Smooth muscle cell of the brain vasculature (primary cell): ENCODE data around the gene DPF3.

Source experiments
- DNase-seq: peaks from one replicate; pipeline ENCODE4 v3.0.0-alpha.2; 2012; ENCODE audit warnings: low read depth, low spot score

Gene DPF3

GRCh38 chr14:72904840-72905561 is 11.1 kb upstream of the DPF3 start:
- no peak for DNase-seq

- no peak for DNase-seq
Observed at GRCh38 chr14:72904218-72904617, 10.3 kb upstream of the DPF3 start.

DNA sequence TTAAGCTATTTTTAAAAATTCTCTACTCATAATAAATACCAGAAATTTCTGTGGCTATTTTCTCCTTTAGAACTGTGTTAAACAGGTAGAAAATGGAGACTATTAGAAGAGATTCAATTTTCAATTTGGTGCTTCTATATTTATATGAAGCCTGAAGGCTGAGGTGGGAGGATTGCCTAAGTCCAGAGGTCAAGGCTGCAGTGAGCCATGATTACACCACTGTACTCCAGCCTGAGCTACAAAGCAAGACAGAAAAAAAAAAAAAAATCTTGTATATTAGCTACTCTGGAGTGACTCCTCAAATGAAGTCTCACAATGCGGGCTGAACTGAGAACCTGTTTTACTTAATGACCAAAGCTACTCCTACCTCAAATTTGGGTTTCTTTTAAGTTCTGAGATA is 9.8 kb upstream of the DPF3 start:
- DNase-seq: no peak

- DNase-seq: no peak
Observed at GRCh38 chr14:72902801-72903530, 9.1 kb upstream of the DPF3 start.

DNA sequence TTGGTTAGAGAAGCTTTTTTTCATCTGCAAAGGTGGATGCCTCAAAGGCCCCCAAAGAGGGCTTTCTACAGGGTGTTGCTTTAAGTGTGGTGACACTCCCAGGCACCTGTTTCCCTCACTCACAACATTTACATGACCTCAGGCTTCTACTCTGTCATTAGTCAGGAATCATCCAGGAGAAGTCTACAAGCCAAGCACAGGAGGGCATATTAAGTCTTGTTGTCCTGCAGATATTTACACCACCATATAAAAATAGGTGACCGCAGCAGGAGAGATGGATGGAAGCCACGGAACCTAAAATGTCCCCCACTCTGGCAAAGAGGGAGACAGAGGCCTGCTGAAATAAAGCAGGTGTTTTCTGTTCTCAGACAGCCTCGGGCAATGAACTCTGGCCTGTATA is 7.5 kb upstream of the DPF3 start:
- DNase-seq: no peak

DNA sequence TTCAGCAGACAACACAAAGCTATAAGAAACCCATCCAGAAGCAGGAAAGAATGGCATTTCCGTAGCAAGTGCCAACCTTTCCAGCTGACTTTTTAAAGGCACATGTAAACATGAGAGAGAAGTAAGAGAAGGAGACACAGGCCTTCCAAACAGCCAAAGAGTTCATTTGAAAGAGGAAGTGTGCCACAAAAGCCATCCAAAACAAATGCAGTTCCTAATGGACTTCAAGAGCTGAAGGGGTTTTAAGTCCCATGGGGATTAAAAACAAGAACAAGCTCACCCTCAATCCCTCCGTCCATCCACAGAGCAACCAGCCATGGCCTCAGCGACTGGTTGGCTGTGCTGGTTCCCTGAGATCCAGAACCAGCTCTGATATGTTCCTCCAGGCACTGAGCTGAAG is 4.5 kb upstream of the DPF3 start:
- DNase-seq: no peak

DNA sequence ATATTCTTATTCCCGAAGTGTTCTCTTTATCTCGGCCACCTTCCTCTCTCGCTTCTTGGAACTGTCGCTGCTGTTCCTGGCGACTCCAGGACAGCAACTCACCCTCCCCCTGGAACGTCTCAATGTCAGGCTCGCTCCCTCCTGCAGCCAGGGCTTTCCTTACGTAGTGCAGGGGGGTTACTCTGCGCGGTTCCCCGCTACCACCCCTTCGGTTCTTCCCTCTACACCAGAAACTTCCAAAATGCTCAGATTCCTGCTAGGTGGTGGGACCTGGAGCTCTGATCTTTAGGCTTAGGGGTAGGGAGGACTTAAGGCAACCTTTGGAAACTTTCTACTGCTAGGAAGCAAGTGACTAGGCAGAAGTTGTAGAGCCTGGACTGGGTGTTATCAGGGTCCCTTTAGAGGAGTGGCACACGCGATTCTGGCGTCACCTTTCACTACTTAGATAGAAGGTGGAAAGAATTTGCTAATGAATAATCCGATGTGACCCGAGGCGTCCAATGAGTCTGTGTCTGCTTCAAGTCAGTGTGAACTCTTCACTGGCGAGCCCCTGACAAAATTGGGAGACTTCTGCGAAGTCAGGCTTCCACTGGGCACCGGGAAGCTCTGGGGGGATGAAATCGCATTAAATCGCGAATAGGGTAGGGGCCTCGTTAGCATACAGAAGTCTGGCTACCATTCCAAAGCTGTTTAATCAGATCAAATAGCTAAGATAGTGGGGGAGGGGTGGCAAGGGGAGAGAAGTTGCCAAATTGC is 900 bp upstream of the DPF3 start:
- DNase-seq: no peak

- no peak for DNase-seq
Observed at GRCh38 chr14:72894323-72894622, 372 bp upstream of the DPF3 start.

- no peak for DNase-seq
Observed at GRCh38 chr14:72892879-72893635, 844 bp downstream of the DPF3 start.

DNA sequence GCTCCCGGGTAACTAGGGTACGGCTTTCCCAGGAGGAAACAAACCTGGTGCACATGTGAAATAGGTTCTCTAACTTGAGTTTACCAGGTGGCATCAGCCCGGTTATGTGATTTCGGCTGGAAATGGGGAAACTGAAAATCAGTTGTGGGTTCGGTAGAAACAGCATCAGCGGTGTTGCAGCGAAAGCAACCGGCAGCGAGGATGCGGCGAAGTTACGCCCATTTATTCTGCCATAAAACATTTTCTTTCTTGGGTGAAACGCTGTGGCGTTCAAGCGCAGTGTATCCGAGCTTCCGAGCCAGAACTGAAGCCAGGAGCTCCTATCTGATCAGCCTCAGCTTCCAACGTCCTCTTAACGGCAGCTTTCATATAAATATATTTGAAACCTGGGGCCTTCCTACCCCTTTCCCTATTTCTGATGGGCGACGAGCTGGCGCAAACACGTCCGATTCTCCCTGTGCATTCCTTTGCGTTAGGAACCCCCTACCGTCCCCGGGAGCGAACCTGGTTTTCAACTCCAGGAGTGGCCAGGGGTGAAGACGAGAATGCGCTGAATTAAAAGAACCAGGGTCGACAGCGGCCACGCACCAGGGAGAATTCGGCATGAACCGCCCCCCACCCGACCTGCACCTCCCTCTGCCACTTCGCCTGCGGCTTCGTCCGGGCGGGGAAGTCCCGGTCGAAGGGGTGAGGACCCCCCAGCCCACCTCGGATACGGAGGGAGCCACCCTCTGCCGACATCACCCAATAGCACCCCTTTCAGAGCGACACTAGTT is 1.6 kb downstream of the DPF3 start:
- DNase-seq: no peak

- no peak for DNase-seq
Observed at GRCh38 chr14:72891666-72892102, 2.2 kb downstream of the DPF3 start.

DNA sequence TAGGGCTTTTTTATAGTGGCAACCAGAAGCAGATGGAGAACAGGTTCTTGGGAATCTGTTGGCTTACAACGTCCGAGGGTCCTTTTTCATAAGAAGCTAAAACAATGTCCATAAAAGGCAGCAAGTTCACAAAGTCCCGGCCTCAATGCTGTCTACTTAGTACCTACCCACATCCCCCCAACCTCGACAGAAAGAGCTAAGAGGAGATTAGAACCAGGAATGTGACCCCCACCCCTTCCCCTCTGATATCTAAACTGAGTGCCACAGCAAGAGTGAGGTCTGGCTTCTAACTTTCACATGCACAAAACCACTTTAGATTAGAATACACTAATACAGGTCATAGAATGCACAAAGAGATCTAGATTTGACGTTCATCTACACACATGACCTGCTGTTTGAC is 4.5 kb downstream of the DPF3 start:
- no peak for DNase-seq

DNA sequence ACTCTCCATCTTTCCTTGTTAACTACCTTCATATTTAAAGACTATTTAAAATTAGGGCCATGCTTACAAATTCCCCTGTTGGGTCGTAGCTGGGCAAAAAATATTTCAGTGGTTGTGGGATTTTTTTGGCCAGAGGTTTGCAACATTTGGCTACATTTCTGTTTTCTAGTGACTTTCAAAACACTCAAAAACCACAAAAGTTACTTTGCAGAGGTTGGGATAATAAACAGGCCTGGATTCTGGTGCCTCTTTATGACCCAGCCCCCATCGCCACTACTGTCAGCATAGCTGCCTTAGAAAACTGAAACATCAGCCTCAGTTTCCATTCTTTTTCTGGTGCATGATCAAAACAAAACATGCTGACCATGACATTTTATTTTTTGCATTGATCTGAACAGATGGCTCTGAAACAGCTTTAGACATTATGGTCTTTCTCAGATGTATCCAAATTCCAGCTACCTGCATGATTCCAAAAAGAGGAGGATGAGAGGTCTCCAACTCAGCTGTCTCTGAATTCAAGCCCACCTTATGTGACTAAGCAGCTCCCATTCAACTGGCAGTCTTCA is 5.2 kb downstream of the DPF3 start:
- DNase-seq: no peak

DNA sequence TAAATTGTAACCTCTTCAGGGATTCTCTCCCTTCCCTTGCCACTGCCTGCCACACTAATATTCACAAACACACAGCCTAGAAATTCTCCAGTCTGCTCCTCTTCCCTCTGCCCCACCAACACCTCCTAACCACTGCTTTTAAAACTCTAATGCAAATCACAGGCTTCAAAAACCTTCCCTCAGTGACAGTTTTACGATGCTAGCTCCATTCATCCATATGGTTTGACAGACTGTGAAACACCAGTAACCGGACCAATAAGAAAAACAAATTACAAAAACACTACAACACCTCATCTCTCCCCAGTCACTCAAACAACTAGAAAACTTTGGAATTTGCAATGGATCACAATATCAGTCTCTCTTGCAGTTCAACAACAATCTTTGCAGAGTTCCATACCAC is 5.7 kb downstream of the DPF3 start:
- DNase-seq: no peak

GRCh38 chr14:72887514-72887913 is 6.4 kb downstream of the DPF3 start:
- DNase-seq: no peak

DNA sequence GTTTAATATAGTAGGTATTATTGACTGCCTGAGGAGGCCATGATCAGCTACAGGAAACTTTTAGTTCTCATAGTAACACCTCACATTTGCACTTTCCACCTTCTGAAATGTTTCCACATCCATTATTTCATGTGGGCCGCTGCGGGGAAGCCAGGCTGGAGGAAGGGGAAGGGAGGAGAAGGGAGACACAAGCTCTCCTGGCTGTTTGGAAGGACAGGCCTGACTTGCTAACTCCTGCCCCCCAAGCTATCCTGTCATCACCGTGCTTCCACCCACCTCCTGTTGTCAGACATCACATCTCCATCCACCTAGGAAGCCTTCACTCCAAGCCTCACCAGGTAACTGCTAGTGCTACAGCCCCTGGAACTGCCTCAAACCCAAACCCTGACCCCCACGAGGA is 9.5 kb downstream of the DPF3 start:
- DNase-seq: no peak

DNA sequence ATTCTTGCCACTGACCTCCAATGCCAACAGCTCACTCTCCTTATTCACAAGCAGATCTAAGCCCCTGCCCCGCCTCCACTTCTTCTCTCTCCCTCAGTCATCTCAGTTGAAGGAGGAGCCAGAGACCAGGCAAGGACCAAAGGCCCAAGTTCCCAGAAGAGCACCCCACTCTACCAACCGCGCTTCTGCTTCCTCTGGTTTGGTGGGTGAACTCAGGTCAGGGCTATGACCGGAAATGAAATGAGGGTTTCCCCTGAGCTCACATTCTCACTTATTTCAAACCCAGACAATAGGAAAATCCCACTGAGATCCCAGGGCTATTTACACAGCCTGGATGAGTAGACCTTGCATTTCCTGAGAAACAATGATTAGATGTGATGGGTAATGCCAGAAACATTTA is 9.9 kb downstream of the DPF3 start:
- no peak for DNase-seq

GRCh38 chr14:72883109-72883508 is 10.8 kb downstream of the DPF3 start:
- no peak for DNase-seq

GRCh38 chr14:72882463-72882862 is 11.4 kb downstream of the DPF3 start:
- no peak for DNase-seq

- no peak for DNase-seq
Observed at GRCh38 chr14:72882047-72882446, 11.9 kb downstream of the DPF3 start.

GRCh38 chr14:72881543-72881942 is 12.4 kb downstream of the DPF3 start:
- DNase-seq: no peak
